ENCODE data around the gene MCCC2.
"Not testable (repeated sequence)": the region's sequence is repeated elsewhere in the genome, so short reads cannot be mapped to it uniquely, and the experiment has no call there.

MCCC2 gene

GRCh38 chr5:71576241-71576640 is 10.9 kb upstream of the MCCC2 start:
- Histone ChIP-seq H3K27ac (ENCODE audit: low read depth, low read length) (no peak overlapping the region), H3K9ac (ENCODE audit: low read length) (no peak overlapping the region), H3K4me3 (ENCODE audit: low read length) (no peak overlapping the region), H3K56ac (ENCODE audit: low read length) (no peak overlapping the region), H3K79me2 (ENCODE audit: control insufficient read depth, insufficient read depth, low read length) (no peaks in the 10 kb centered on the region), H3K4ac (ENCODE audit: low read depth, low read length) (no peak overlapping the region), H3K4me1 (ENCODE audit: control insufficient read depth, low read depth, low read length) (no peaks in the 10 kb centered on the region), H3K23ac (ENCODE audit: low read length) (no peak overlapping the region), H4K8ac (ENCODE audit: low read depth, low read length) (no peak overlapping the region), H3K4me2 (ENCODE audit: low read length) (no peak overlapping the region), H3K27me3 (ENCODE audit: insufficient read depth, low read length, poor library complexity) (no peaks in the 10 kb centered on the region), H2BK15ac (replicated peaks; ENCODE audit: low read depth) (no peak overlapping the region), H3K36me3 (ENCODE audit: control insufficient read depth, insufficient read depth, low read length) (no peaks in the 10 kb centered on the region), H2BK120ac (ENCODE audit: low read depth, low read length) (no peak overlapping the region), H3K18ac (ENCODE audit: low read length) (no peak overlapping the region), H3K79me1 (ENCODE audit: low read length) (no peaks in the 10 kb centered on the region), H2AK5ac (ENCODE audit: low read length) (no peak overlapping the region), H4K5ac (ENCODE audit: low read length) (no peak overlapping the region), H2BK5ac (ENCODE audit: low read length) (no peak overlapping the region)
- no peak for DNase-seq
- no CpG with 5 or more reads among the region's 3 CpGs for WGBS (ENCODE audit: extremely low coverage, insufficient coverage, low lambda C conversion rate)

GRCh38 chr5:71577839-71578238 is 9.3 kb upstream of the MCCC2 start:
- H3K9ac ChIP-seq (ENCODE audit: low read length); H2BK15ac ChIP-seq (replicated peaks; ENCODE audit: low read depth); H3K56ac ChIP-seq (ENCODE audit: low read length); H3K23ac ChIP-seq (ENCODE audit: low read length); H2BK5ac ChIP-seq (ENCODE audit: low read length); H3K4me2 ChIP-seq (ENCODE audit: low read length); H3K27me3 ChIP-seq (ENCODE audit: insufficient read depth, low read length, poor library complexity); H3K4ac ChIP-seq (ENCODE audit: low read depth, low read length); H3K79me2 ChIP-seq (ENCODE audit: control insufficient read depth, insufficient read depth, low read length); H3K36me3 ChIP-seq (ENCODE audit: control insufficient read depth, insufficient read depth, low read length); DNase-seq; H2AK5ac ChIP-seq (ENCODE audit: low read length); H3K4me1 ChIP-seq (ENCODE audit: control insufficient read depth, low read depth, low read length); H2BK120ac ChIP-seq (ENCODE audit: low read depth, low read length); H4K5ac ChIP-seq (ENCODE audit: low read length); H3K4me3 ChIP-seq (ENCODE audit: low read length); H4K8ac ChIP-seq (ENCODE audit: low read depth, low read length); H3K79me1 ChIP-seq (ENCODE audit: low read length); H3K18ac ChIP-seq (ENCODE audit: low read length); H3K27ac ChIP-seq (ENCODE audit: low read depth, low read length): not testable (repeated sequence)
- WGBS (ENCODE audit: extremely low coverage, insufficient coverage, low lambda C conversion rate): no CpG with 5 or more reads among the region's 6 CpGs

- Histone ChIP-seq H2AK5ac (ENCODE audit: low read length) (no peak overlapping the region), H3K23ac (ENCODE audit: low read length) (no peak overlapping the region), H2BK120ac (ENCODE audit: low read depth, low read length) (no peak overlapping the region), H3K4me1 (ENCODE audit: control insufficient read depth, low read depth, low read length) (no peaks in the 10 kb centered on the region), H3K36me3 (ENCODE audit: control insufficient read depth, insufficient read depth, low read length) (no peaks in the 10 kb centered on the region), H3K56ac (ENCODE audit: low read length) (no peak overlapping the region), H3K4me3 (ENCODE audit: low read length) (no peak overlapping the region), H3K79me1 (ENCODE audit: low read length) (no peaks in the 10 kb centered on the region), H3K27me3 (ENCODE audit: insufficient read depth, low read length, poor library complexity) (no peaks in the 10 kb centered on the region), H2BK5ac (ENCODE audit: low read length) (no peak overlapping the region), H3K18ac (ENCODE audit: low read length) (no peak overlapping the region), H4K8ac (ENCODE audit: low read depth, low read length) (no peak overlapping the region), H3K4me2 (ENCODE audit: low read length) (no peak overlapping the region), H3K4ac (ENCODE audit: low read depth, low read length) (no peak overlapping the region), H3K9ac (ENCODE audit: low read length) (no peak overlapping the region), H4K5ac (ENCODE audit: low read length) (no peak overlapping the region), H2BK15ac (replicated peaks; ENCODE audit: low read depth) (no peak overlapping the region), H3K79me2 (ENCODE audit: control insufficient read depth, insufficient read depth, low read length) (no peaks in the 10 kb centered on the region), H3K27ac (ENCODE audit: low read depth, low read length) (no peak overlapping the region)
- DNase-seq: no peak
- WGBS (ENCODE audit: extremely low coverage, insufficient coverage, low lambda C conversion rate): no CpG with 5 or more reads among the region's 4 CpGs
These were observed 4.1 kb upstream of the MCCC2 start for GRCh38 chr5:71582945-71583584.

- Histone ChIP-seq H3K4ac (ENCODE audit: low read depth, low read length) (no peak overlapping the region), H4K5ac (ENCODE audit: low read length) (no peak overlapping the region), H3K18ac (ENCODE audit: low read length) (no peak overlapping the region), H2BK15ac (replicated peaks; ENCODE audit: low read depth) (no peak overlapping the region), H3K27me3 (ENCODE audit: insufficient read depth, low read length, poor library complexity) (no peaks in the 10 kb centered on the region), H4K8ac (ENCODE audit: low read depth, low read length) (no peak overlapping the region), H2BK120ac (ENCODE audit: low read depth, low read length) (no peak overlapping the region), H3K56ac (ENCODE audit: low read length) (peak overlapping the region; percentile 74), H3K4me3 (ENCODE audit: low read length) (peak overlapping the region; percentile 6), H3K79me1 (ENCODE audit: low read length) (peaks cover 4% of the 10 kb centered on the region), H2AK5ac (ENCODE audit: low read length) (no peak overlapping the region), H3K27ac (ENCODE audit: low read depth, low read length) (no peak overlapping the region), H2BK5ac (ENCODE audit: low read length) (no peak overlapping the region), H3K79me2 (ENCODE audit: control insufficient read depth, insufficient read depth, low read length) (peaks cover 13% of the 10 kb centered on the region), H3K9ac (ENCODE audit: low read length) (peak overlapping the region; percentile 48), H3K23ac (ENCODE audit: low read length) (no peak overlapping the region), H3K36me3 (ENCODE audit: control insufficient read depth, insufficient read depth, low read length) (no peaks in the 10 kb centered on the region), H3K4me2 (ENCODE audit: low read length) (peak overlapping the region; percentile 40), H3K4me1 (ENCODE audit: control insufficient read depth, low read depth, low read length) (peaks cover 1% of the 10 kb centered on the region)
- DNase-seq: no peak
- WGBS (ENCODE audit: extremely low coverage, insufficient coverage, low lambda C conversion rate): no CpG with 5 or more reads among the region's 22 CpGs
These were observed 844 bp upstream of the MCCC2 start for GRCh38 chr5:71586052-71586940.

GRCh38 chr5:71587766-71588532 is 809 bp downstream of the MCCC2 start:
- no peaks in the 10 kb centered on the region for H3K36me3 ChIP-seq (ENCODE audit: control insufficient read depth, insufficient read depth, low read length)
- H3K9ac ChIP-seq (ENCODE audit: low read length): peak overlapping the region; percentile 89
- peaks cover 13% of the 10 kb centered on the region for H3K79me2 ChIP-seq (ENCODE audit: control insufficient read depth, insufficient read depth, low read length)
- no peak overlapping the region for H3K23ac ChIP-seq (ENCODE audit: low read length)
- H3K27ac ChIP-seq (ENCODE audit: low read depth, low read length): peak overlapping the region; percentile 34
- H3K18ac ChIP-seq (ENCODE audit: low read length): no peak overlapping the region
- WGBS (ENCODE audit: extremely low coverage, insufficient coverage, low lambda C conversion rate): no CpG with 5 or more reads among the region's 19 CpGs
- no peaks in the 10 kb centered on the region for H3K27me3 ChIP-seq (ENCODE audit: insufficient read depth, low read length, poor library complexity)
- no peak overlapping the region for H2BK5ac ChIP-seq (ENCODE audit: low read length)
- H3K4me3 ChIP-seq (ENCODE audit: low read length): peak overlapping the region; percentile 79
- DNase-seq: no peak
- H3K4me1 ChIP-seq (ENCODE audit: control insufficient read depth, low read depth, low read length): peaks cover 1% of the 10 kb centered on the region
- H3K4me2 ChIP-seq (ENCODE audit: low read length): peak overlapping the region; percentile 69
- H4K8ac ChIP-seq (ENCODE audit: low read depth, low read length): no peak overlapping the region
- H4K5ac ChIP-seq (ENCODE audit: low read length): no peak overlapping the region
- H2BK15ac ChIP-seq (replicated peaks; ENCODE audit: low read depth): no peak overlapping the region
- H2BK120ac ChIP-seq (ENCODE audit: low read depth, low read length): no peak overlapping the region
- peak overlapping the region; percentile 94 for H3K56ac ChIP-seq (ENCODE audit: low read length)
- no peak overlapping the region for H3K4ac ChIP-seq (ENCODE audit: low read depth, low read length)
- no peak overlapping the region for H2AK5ac ChIP-seq (ENCODE audit: low read length)
- peaks cover 4% of the 10 kb centered on the region for H3K79me1 ChIP-seq (ENCODE audit: low read length)

All from mesendoderm (in vitro differentiated cells).